Measurements from ENCODE around the gene MTERF2.
A peak's percentile ranks its signal among the peaks of the same experiment; 100 is the strongest.
"Not testable (repeated sequence)": the region's sequence is repeated elsewhere in the genome, so short reads cannot be mapped to it uniquely, and the experiment has no call there.

MTERF2 gene

DNA sequence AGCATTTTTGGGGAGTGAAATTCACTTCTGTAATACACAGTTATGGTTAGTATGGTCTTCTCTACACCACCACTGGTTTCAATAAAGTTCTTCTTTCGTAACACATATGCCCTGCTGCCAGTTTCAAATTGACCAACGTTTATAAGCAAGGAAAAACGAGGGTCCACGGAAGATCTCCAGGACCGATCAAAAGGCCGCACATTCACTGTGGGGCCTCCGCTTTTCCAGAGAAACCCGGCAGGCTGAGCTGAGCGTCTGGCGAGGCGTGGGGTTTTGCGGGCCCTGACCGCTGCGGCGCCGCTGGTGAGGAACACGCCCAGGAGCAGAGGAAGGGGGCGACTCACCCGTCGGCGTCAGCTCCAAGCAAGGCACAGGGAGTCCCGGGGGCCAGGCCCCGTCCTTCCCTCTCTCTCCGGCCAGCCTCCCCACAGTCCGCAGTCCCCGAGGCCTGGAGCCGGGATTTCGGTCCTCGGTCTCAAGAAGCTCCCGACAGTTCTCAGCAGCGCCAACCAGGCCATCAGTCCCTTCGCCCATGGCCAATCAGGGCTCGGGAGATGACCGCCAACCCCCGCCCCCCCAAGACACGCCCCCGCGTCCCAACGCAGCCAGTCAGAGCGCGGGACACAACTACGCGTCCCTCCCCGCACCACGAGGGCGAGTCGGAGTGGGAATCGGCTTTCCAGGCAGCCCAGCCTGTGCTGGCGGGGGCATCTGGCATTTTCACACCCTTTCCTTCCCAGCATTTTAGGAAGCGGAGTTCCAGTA, at the start of gene MTERF2:
Gene MTERF2 (minus strand): TSS at position 522 of the 765 bp plus-strand sequence. CDS start 8,432 bp downstream, outside the sequence.
- peak; percentile 74 for DNase-seq (ENCODE audit: low read depth)

- DNase-seq (ENCODE audit: low read depth) = no peak
Observed at GRCh38 chr12:107035733-107036132, 48.8 kb upstream of the MTERF2 start.

DNA sequence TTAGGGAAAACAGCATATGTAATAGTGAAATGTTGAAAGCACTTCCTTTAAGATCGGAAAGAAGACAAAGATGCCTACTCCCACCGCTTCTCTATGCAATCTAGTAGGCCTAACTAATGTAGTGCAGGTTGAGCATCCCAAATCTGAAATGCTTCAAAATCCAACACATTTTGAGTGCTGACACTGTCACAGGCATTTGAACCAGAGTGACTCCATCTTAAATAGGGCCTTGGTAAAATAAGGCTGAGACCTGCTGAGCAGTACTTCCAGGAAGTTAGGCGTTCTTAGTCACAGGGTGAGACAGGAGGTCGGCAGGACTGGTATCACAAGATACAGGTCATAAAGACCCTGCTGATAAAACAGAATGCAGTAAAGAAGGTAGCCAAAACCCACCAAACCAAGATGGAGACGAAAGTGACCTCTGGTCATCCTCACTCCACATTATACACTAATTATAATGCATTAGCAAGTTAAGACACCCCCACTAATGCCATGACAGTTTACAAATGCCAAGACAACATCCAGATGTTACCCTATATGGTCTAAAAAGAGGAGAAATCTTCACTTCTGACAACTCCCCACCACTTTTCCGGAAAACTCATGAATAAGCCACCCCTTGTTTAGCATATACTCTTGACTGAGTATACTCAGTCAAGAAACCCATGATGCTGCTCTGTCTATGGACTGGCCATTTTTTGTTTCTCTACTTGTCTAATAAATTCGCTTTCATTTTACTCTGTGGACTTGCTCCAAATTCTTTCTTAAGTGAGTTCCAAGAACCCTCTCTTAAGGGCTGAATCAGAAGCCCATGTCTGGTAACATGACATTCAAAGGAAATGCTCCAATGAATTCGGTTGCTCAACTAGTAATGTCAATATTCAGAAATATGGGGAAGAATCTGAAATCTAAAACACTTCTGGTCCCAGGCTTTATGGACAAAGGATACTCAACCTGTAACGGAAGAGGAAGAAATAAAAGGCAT, 47.1 kb upstream of the MTERF2 start:
- no peak for DNase-seq (ENCODE audit: low read depth)

GRCh38 chr12:107032266-107032665, 45.3 kb upstream of the MTERF2 start:
- no peak for DNase-seq (ENCODE audit: low read depth)

DNA sequence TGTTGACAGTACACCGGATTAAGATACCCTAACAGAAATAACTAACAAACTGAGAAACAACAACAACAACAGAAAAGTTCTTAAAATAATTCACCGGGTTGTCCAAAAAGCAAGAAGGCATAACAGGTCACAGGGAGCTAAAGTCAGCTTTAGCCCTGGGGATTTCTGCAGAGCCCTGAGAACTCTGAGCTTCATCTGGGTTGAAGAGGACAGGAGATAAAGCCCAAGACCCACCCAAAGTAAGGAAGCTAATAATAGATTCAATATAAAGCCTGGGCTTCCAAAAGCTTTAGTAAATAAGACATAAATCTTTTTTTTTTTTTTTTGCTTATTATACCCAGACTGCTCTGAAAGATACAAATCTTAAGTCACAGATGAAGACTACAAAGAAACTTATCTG, 44.1 kb upstream of the MTERF2 start:
- no peak for DNase-seq (ENCODE audit: low read depth)

GRCh38 chr12:107029081-107029480, 42.1 kb upstream of the MTERF2 start:
- no peak for DNase-seq (ENCODE audit: low read depth)

- DNase-seq (ENCODE audit: low read depth) = no peak
Observed at GRCh38 chr12:107027636-107028053, 40.7 kb upstream of the MTERF2 start.

GRCh38 chr12:107026806-107027635, 40.1 kb upstream of the MTERF2 start:
- DNase-seq (ENCODE audit: low read depth) = no peak

DNA sequence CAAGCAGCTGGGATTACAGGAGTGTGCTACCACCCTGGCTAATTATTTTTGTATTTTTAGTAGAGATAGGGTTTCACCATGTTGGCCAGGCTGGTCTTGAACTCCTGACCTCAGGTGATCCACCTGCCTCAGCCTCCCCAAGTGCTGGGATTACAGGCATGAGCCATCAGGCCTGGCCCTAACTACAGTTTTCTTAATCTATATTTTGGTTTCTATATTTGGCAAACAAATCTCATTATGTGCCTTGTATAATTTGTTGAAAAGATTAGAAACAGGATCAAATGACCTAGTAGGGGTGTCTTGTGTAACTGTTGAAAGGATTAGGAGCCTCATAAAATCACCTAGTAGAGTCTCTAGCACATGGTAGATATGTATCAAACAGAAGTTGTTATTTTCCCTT, 39.4 kb upstream of the MTERF2 start:
- not testable (repeated sequence) for DNase-seq (ENCODE audit: low read depth)

DNA sequence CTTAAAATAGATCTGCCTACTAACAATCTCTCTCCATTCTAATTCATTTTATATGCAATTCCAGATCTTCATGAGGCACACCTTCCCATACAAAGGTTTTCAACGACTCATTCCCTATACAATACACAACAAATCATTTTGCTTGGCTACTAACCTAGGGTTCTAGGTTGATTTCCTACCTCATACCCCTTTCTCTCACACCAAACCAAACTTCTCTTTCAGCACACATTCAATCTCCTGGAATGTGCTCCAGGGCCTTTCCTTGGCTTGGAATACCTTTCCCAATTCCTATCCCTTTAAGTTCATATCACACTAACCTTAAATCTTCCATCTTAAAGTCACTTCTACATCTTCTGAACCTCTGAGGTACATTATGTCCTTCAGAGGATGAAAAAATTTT, 38.7 kb upstream of the MTERF2 start:
- no peak for DNase-seq (ENCODE audit: low read depth)

GRCh38 chr12:107019546-107019945, 32.6 kb upstream of the MTERF2 start:
- no peak for DNase-seq (ENCODE audit: low read depth)

DNA sequence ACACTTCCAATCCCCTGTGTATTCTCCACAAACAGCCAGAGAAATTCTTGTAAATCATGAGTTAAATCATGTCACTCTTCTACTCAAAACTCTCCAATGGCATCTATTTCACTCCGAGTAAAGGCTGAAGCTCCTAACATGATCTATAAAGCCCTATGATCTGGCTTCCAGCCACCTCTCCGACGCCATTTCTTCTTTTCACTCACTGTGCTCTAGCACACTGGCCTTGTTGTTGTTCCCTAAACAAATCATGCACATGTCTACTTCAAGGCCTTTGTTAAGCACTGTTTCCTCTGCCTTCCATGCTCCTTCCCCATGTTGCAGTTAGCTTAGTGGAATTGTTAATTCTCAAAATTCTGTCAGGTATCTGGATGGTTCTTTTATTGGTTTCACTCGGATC, 30.1 kb upstream of the MTERF2 start:
- no peak for DNase-seq (ENCODE audit: low read depth)

GRCh38 chr12:107014055-107014454, 27.1 kb upstream of the MTERF2 start:
- no peak for DNase-seq (ENCODE audit: low read depth)

- DNase-seq (ENCODE audit: low read depth) = no peak
Observed at GRCh38 chr12:107012736-107013425, 25.9 kb upstream of the MTERF2 start.

- no peak for DNase-seq (ENCODE audit: low read depth)
Observed at GRCh38 chr12:107011519-107011918, 24.6 kb upstream of the MTERF2 start.

DNA sequence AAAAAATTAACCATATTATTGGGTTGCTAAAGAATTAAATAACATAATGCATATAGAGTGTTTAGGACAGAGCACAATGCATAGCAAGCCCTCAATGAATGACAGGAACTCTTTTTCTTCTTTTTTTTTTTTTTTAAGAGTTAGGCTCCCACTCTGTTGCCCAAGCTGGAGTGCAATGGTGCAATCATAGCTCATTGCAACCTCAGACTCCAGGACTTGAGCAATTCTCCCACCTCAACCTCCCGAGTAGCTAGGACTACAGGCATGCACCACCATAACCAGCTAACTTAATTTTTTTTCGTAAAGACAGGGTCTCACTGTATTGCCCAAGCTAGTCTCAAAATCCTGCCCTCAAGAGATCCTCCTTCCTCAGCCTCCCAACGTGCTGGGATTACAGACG, 20.5 kb upstream of the MTERF2 start:
- DNase-seq (ENCODE audit: low read depth) = no peak

DNA sequence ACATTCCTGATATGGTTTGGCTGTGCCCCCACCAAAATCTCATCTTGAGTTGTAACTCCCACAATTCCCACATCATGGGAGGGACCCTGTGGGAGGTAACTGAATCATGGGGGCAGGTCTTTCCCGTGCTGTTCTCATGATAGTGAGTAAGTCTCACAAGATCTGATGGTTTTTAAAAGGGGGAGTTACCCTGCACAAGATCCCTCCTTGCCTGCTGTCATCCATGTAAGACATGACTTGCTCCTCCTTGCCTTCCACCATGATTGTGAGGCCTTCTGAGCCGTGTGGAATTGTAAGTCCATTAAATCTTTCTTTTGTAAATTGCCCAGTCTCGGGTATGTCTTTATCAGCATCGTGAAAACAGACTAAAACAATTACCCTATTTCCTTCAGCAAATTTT, 15.7 kb upstream of the MTERF2 start:
- DNase-seq (ENCODE audit: low read depth) = not testable (repeated sequence)

GRCh38 chr12:106999446-106999845, 12.5 kb upstream of the MTERF2 start:
- DNase-seq (ENCODE audit: low read depth) = no peak

GRCh38 chr12:106997916-106998315, 11.0 kb upstream of the MTERF2 start:
- DNase-seq (ENCODE audit: low read depth) = no peak

- not testable (repeated sequence) for DNase-seq (ENCODE audit: low read depth)
Observed at GRCh38 chr12:106996102-106996501, 9.2 kb upstream of the MTERF2 start.

GRCh38 chr12:106994579-106995220, 7.8 kb upstream of the MTERF2 start:
- DNase-seq (ENCODE audit: low read depth) = no peak

All from activated T-cell treated with anti-CD3 and anti-CD28 coated beads for 48 hours (primary cell).